Skin epidermis (tissue), 12 donors: ENCODE data around the gene ORC4.

Source experiments
- H3K27ac ChIP-seq, 21 experiments: fragments of 200-600 bp; sonication (generic) in 11 of 21; one replicate each; pipeline ENCODE4 v1.5.0; 2020; ENCODE audit warnings: mild to moderate bottlenecking in 3 of 21, inconsistent platforms in 2 of 21, moderate library complexity in 2 of 21
- H3K4me3 ChIP-seq, 7 experiments: fragments of 200-600 bp; sonication (generic) in 2 of 7; one replicate each; pipeline ENCODE4 v1.5.0; 2020; ENCODE audit warnings: inconsistent platforms in 2 of 7, mild to moderate bottlenecking in 2 of 7, moderate library complexity in 1 of 7

Gene ORC4

GRCh38 chr2:147939313-147939712, 81.2 kb downstream of the ORC4 start:
- no peak overlapping the region for H3K4me3 ChIP-seq
- H3K27ac ChIP-seq = no peak overlapping the region

DNA sequence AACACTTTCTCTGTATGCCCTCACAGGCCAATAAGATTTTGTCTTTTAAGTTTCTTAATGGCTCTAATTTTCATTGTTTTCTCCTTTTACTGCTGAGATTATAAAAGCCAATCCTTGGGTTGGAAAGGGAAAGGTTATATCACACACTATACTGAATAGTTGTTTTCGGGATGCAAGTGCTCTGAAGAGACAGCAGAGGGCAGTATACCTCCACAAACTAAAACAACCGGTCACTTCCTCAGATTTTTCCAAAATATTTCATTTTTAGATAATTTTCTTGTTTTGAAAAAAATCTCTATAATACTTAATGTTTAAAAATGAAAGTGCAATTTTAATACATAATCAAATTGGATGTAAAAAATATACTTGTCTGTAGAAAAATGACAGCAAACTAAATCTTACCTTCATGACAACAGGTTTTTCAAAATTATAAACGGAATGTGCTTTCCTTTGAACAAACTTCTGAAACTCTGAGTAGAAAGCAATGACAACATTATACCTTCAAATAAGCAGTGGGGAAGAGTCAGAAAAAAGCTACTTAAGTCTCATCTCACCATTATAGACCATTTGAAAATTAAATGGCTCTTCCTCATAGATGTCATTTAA, 82.7 kb downstream of the ORC4 start:
- H3K27ac ChIP-seq = no peak overlapping the region
- H3K4me3 ChIP-seq = no peak overlapping the region

DNA sequence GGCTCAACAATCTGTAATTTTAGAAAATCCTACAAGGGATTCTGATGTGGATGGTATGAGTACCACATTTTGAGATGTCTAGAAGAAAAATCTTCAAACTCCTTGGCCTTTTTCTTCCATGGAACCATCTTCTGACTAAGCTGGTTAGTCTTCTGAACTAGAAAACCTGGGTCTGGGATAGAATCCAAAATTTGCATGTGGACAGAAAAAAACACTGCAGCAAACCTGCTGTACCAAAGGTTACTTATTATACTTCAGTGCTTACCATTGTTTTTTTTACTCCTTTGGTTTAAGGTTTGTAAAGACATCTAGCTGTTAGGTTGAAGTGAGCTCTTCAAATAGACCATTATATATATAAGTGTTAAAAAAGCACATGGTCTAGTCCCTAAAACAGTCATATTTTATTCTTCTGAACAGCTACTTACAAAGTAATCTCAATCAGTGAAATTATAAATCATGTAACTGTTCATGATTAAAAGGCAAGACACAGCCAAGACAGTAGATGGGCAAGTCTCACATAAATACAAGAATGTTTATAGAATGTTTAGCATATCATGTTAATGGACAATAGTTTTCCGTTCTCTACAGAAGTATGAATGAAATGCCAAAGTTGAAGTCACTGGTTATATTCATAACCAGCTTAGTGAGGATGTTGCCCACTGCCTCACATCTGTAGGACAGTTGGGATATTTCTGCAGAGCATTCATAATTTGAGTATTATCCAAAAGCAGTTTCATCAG, 85.5 kb downstream of the ORC4 start:
- H3K4me3 ChIP-seq = no peak overlapping the region
- no peak overlapping the region for H3K27ac ChIP-seq

DNA sequence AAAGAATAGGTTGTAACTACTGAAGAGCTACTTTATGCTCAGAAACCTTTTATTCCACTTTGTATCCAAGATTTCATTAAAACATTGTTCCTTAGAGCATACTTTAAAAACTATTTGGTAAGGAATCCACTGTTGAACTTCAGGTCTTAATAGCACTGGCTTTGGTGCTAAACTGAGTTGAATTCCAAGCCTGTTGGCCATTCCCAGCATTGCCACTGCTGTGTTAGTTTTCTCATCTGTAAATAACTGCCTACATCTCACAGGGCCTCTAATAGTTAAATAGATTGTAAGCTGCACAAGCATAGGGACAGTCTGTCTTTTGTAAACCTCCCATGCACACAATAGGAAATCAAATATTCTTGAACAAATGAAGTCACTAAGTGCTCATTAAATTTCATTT, 86.6 kb downstream of the ORC4 start:
- H3K27ac ChIP-seq = no peak overlapping the region
- H3K4me3 ChIP-seq = no peak overlapping the region

GRCh38 chr2:147927053-147927588, 93.4 kb downstream of the ORC4 start:
- no peak overlapping the region for H3K27ac ChIP-seq
- H3K4me3 ChIP-seq = no peak overlapping the region

DNA sequence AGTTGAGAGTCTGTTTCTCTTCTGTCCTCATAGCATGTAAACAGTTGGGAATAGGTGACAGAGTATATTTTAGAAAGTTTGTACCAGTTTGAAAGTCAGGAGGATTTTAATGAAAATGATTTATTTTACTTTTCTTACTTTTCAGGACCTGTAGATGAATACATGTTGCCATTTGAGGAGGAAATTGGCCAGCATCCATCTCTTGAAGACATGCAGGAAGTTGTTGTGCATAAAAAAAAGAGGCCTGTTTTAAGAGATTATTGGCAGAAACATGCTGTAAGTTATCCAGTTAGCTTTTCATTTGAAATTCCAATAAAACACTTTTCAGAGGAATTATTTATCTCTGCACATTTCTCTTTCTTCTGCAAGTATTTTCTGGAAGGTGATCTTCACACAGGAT, 94.7 kb downstream of the ORC4 start:
- Histone ChIP-seq H3K27ac (peak overlapping the region in 1 of 21 experiments; percentile 22), H3K4me3 (no peak overlapping the region)

DNA sequence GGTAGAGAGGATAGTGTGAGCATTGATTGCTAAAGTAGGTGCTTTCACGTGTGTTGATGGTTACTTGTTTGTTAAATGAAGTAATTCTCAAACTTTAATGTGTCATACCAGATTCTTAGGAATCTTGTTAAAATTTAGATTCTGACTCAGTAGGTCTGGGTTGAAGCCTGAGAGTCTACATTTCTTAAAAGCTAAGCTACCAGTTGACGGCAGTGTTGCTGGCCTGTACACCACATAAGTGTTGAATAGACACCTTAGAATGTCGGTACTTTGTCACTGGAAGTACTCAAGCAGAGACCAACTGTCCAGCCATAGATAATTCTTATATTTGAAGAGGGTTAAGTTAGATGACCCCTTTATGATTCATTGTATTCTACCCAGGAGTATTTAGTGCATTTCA, 95.9 kb downstream of the ORC4 start:
- no peak overlapping the region for H3K27ac ChIP-seq
- H3K4me3 ChIP-seq = no peak overlapping the region

GRCh38 chr2:147923846-147924245, 96.7 kb downstream of the ORC4 start:
- no peak overlapping the region for H3K4me3 ChIP-seq
- no peak overlapping the region for H3K27ac ChIP-seq

DNA sequence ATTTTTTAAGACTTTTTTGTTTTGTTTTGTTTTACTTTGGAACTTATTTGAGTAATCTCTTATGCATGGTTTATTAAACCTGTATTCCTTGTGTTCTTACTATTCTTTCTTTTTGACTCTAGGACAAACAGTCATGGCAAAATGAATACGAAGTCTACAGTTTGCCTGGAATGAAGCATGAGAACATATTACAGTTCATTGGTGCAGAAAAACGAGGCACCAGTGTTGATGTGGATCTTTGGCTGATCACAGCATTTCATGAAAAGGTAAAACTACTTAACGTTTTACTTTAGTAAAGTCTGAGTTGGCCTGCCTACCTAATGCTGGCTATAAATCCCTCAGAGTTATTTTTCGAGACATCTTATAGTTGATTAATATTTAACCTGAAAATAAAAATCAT, 103.4 kb downstream of the ORC4 start:
- no peak overlapping the region for H3K27ac ChIP-seq
- no peak overlapping the region for H3K4me3 ChIP-seq

- Histone ChIP-seq H3K4me3 (no peak overlapping the region), H3K27ac (no peak overlapping the region)
These were observed 103.8 kb downstream of the ORC4 start for GRCh38 chr2:147916723-147917122.

DNA sequence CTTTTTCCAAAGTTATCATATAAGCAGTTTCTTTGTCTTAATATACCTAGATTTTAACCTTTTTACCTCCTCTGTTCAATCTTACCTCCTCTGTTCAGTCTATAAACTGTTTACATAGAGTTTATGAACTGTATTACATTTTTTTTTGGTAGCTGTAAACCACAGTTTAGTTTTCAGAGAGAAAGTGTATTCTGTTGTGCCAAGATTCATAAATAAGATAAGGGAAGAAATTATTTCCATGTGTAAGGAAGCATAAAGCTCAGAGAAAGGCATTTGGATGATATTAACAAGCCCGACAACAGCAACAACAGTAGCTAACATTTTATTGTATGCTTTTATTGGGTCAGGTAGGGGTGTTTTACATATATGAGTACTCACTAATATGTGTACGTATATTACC, 104.5 kb downstream of the ORC4 start:
- no peak overlapping the region for H3K4me3 ChIP-seq
- H3K27ac ChIP-seq = no peak overlapping the region

DNA sequence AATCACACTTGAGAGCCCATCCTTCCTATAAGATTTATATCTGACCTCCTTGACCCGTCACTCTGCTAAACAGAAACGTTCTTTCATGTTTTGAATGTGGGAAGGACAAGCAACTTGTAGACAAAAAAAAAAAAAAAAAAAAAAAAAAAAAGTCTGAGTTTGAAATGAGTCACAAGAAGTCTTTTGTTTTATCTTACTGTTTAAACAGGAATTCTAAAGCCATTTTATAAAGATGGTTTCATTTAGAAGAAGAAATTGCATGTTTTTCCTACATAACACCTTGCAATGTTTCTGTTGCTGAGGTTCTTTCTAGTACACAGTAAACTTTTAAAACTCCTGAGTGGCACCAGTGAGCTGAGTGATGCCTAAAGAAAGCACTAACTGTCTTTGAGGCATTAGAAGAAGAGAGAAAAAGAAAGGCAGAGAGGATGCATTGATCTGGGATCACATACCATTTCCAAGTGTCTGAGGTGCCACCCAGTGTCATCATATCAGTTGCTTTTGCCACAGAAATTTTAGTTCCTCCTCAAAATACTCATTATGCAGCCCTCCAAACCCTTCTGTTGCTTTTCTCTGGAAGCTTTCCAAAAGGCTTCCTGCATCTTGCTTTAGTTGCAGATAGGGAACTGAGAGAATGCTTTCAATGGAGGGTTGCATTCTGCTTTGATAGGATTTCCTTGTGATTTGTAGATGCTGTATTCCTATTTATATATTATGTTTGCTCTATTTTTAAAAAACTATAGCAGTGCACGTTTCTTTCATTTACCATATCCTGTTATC, 106.6 kb downstream of the ORC4 start:
- Histone ChIP-seq H3K4me3 (no peak overlapping the region), H3K27ac (peak overlapping the region in 1 of 21 experiments; percentile 14)

GRCh38 chr2:147910990-147911473, 109.5 kb downstream of the ORC4 start:
- Histone ChIP-seq H3K4me3 (no peak overlapping the region), H3K27ac (peak overlapping the region in 3 of 21 experiments; percentile 20 to 43 (median 21))

GRCh38 chr2:147909178-147909577, 111.4 kb downstream of the ORC4 start:
- Histone ChIP-seq H3K4me3 (no peak overlapping the region), H3K27ac (no peak overlapping the region)

GRCh38 chr2:147904051-147904450, 116.5 kb downstream of the ORC4 start:
- Histone ChIP-seq H3K4me3 (no peak overlapping the region), H3K27ac (peak overlapping the region in 7 of 21 experiments; percentile 25 to 55 (median 46))

- H3K4me3 ChIP-seq = no peak overlapping the region
- H3K27ac ChIP-seq = no peak overlapping the region
These were observed 131.9 kb downstream of the ORC4 start for GRCh38 chr2:147888680-147889079.

DNA sequence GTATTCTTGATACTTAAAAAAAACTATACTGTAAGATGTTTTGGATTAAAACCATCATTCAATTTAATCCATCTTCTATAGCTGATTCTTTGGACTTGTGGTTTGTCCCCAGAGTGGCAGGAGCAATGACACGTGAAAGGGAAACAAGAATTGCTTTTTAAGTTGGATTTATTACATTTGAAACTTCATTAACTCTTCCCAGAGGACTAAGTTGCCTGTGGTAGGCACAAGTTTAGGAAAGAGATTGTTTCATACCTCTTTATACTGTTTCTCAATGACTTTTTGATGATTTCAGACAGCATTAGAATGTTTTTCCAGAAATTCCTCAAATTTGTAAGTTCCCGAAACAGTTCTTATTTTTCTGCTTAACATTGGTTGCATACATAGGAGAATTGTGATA, 134.4 kb downstream of the ORC4 start:
- H3K27ac ChIP-seq = no peak overlapping the region

GRCh38 chr2:147884830-147885229, 135.7 kb downstream of the ORC4 start:
- H3K4me3 ChIP-seq = no peak overlapping the region

More for the DNA sequence above, 134.4 kb downstream of the ORC4 start:
- H3K4me3 ChIP-seq = no peak overlapping the region

GRCh38 chr2:147882631-147883030, 137.9 kb downstream of the ORC4 start:
- H3K27ac ChIP-seq = no peak overlapping the region

More at GRCh38 chr2:147884830-147885229, 135.7 kb downstream of the ORC4 start:
- peak overlapping the region in 1 of 21 experiments; percentile 11 for H3K27ac ChIP-seq

More at GRCh38 chr2:147882631-147883030, 137.9 kb downstream of the ORC4 start:
- H3K4me3 ChIP-seq = no peak overlapping the region
